Endothelial cell (in vitro differentiated cells): Measurements from ENCODE around the gene AQP5. TPM values are rescaled to one million over a fixed set of nuclear protein-coding genes. Genes with fewer than 3 reads are reported as not detected.
A peak's percentile ranks its signal among the peaks of the same experiment; 100 is the strongest.

Source experiments
- DNase-seq: peaks from one replicate; pipeline ENCODE4 v3.0.0; 2021; ENCODE audit warnings: low spot score
- H3K27ac Mint-ChIP-seq: one replicate; pipeline ENCODE4 v1.8.0; 2021; ENCODE audit warnings: mixed read lengths, inconsistent platforms; ENCODE audit not compliant: unreplicated experiment
- H3K27me3 Mint-ChIP-seq: one replicate; pipeline ENCODE4 v1.8.0; 2021; ENCODE audit warnings: mild to moderate bottlenecking, moderate library complexity, mixed read lengths, inconsistent platforms; ENCODE audit not compliant: unreplicated experiment
- H3K36me3 Mint-ChIP-seq: one replicate; pipeline ENCODE4 v1.8.0; 2021; ENCODE audit warnings: mild to moderate bottlenecking, low read depth, mixed read lengths, inconsistent platforms; ENCODE audit not compliant: unreplicated experiment
- H3K4me1 Mint-ChIP-seq: one replicate; pipeline ENCODE4 v1.8.0; 2021; ENCODE audit warnings: mild to moderate bottlenecking, mixed read lengths, inconsistent platforms; ENCODE audit not compliant: unreplicated experiment
- H3K4me3 Mint-ChIP-seq: one replicate; pipeline ENCODE4 v1.8.0; 2021; ENCODE audit warnings: mild to moderate bottlenecking, mixed read lengths, inconsistent platforms; ENCODE audit not compliant: unreplicated experiment
- H3K9me3 Mint-ChIP-seq: one replicate; pipeline ENCODE4 v1.8.0; 2021; ENCODE audit warnings: mixed read lengths, inconsistent platforms; ENCODE audit not compliant: unreplicated experiment
- CTCF ChIP-seq: fragments of 200-600 bp; sonication (generic); IDR thresholded peaks from one replicate; pipeline ENCODE4 v1.5.0; 2021; ENCODE audit warnings: antibody characterized with exemption; ENCODE audit not compliant: unreplicated experiment
- total RNA-seq: library from RNA; stranded (reverse); fragmentation: NEBNext Ultra II Directional; extraction: Animal tissue kit (Norgen Biotek cat#: 25700); gene quantifications from one replicate; pipeline ENCODE4 v1.2.1, GENCODE V29; 2021; ENCODE audit not compliant: unreplicated experiment

Gene AQP5
- total RNA-seq, 1 donor from 2014 or later, result 0.26 TPM

- DNase-seq, result no peak
- no peak overlapping the region for H3K4me3 Mint-ChIP-seq
- peaks cover 19% of the 10 kb centered on the region for H3K4me1 Mint-ChIP-seq
- H3K36me3 Mint-ChIP-seq, result peaks cover 7% of the 10 kb centered on the region
- no peak for TF ChIP-seq CTCF
- H3K9me3 Mint-ChIP-seq, result no peaks in the 10 kb centered on the region
- no peak overlapping the region for H3K27ac Mint-ChIP-seq
- H3K27me3 Mint-ChIP-seq, result peaks cover 27% of the 10 kb centered on the region
Measured at GRCh38 chr12:49962861-49963765, 1.4 kb downstream of the AQP5 start.

GRCh38 chr12:49963976-49964815, 2.5 kb downstream of the AQP5 start:
- no peak for DNase-seq
- no peak for TF ChIP-seq CTCF
- Mint-ChIP-seq H3K9me3 (no peaks in the 10 kb centered on the region), H3K4me3 (peak overlapping the region; percentile 10), H3K36me3 (peaks cover 7% of the 10 kb centered on the region), H3K27ac (peak overlapping the region; percentile 17), H3K27me3 (peaks cover 25% of the 10 kb centered on the region), H3K4me1 (peaks cover 14% of the 10 kb centered on the region)

GRCh38 chr12:49964849-49965624, 3.4 kb downstream of the AQP5 start:
- H3K4me1 Mint-ChIP-seq, result peaks cover 8% of the 10 kb centered on the region
- H3K27me3 Mint-ChIP-seq, result peaks cover 25% of the 10 kb centered on the region
- peaks cover 7% of the 10 kb centered on the region for H3K36me3 Mint-ChIP-seq

GRCh38 chr12:49965836-49966235, 4.2 kb downstream of the AQP5 start:
- no peak overlapping the region for H3K4me3 Mint-ChIP-seq
- no peaks in the 10 kb centered on the region for H3K4me1 Mint-ChIP-seq
- no peaks in the 10 kb centered on the region for H3K36me3 Mint-ChIP-seq
- no peaks in the 10 kb centered on the region for H3K9me3 Mint-ChIP-seq
- peaks cover 18% of the 10 kb centered on the region for H3K27me3 Mint-ChIP-seq
- no peak for TF ChIP-seq CTCF
- DNase-seq, result no peak
- H3K27ac Mint-ChIP-seq, result no peak overlapping the region

More at GRCh38 chr12:49964849-49965624, 3.4 kb downstream of the AQP5 start:
- Mint-ChIP-seq H3K4me3 (no peak overlapping the region), H3K27ac (peak overlapping the region; percentile 17), H3K9me3 (no peaks in the 10 kb centered on the region)
- no peak for TF ChIP-seq CTCF
- DNase-seq, result no peak
